IMR-90 (cell line): ENCODE measurements around the gene CCDC88A. TPM values are rescaled to one million over a fixed set of nuclear protein-coding genes. Genes with fewer than 3 reads are reported as not detected.

Experiments
- ATAC-seq: fragments of 200-7000 bp; cut with Tn5 transposase; 2 replicates; pipeline ENCODE4 v1.9.1; 2020; ENCODE audit warnings: low read depth, mild to moderate bottlenecking, moderate library complexity
- BruUV-seq: library from RNA; stranded (reverse); fragments of 400-500 nt; replicated peaks from 2 replicates; lab custom pipeline; 2021; lab: Mats Ljungman, UMichigan
- CTCF ChIA-PET: fragments of 300-600 bp; formaldehyde crosslinking; extraction: SDS; loops from one replicate; lab custom pipeline; 2021; ENCODE audit warnings: antibody characterized with exemption; lab: Yijun Ruan, JAX
- POLR2A ChIA-PET: fragments of 300-600 bp; sonication (Branson Sonifier 250); formaldehyde crosslinking; loops from one replicate; lab custom pipeline; 2022; ENCODE audit warnings: antibody characterized with exemption; ENCODE audit not compliant: unreplicated experiment; lab: Charles Lee
- DNase-seq: peaks from one replicate; pipeline ENCODE4 v3.0.0; 2013
- H2AFZ ChIP-seq: replicated peaks from 2 replicates; pipeline ENCODE3; 2013; ENCODE audit warnings: low read length, mild to moderate bottlenecking; ENCODE audit not compliant: poor library complexity
- H2AK5ac ChIP-seq: 2 replicates; pipeline ENCODE4 v1.6.1; 2013; ENCODE audit warnings: low read depth, low read length, inconsistent platforms
- H2AK9ac ChIP-seq: replicated peaks from 2 replicates; pipeline ENCODE3; 2013; ENCODE audit warnings: mild to moderate bottlenecking, low read depth, low read length, moderate library complexity; ENCODE audit not compliant: poor library complexity
- H2BK120ac ChIP-seq: 2 replicates; pipeline ENCODE4 v1.6.1; 2013; ENCODE audit warnings: low read depth, low read length, inconsistent platforms
- H2BK15ac ChIP-seq: 3 replicates; pipeline ENCODE4 v1.6.1; 2013; ENCODE audit warnings: low read depth, low read length, inconsistent platforms
- H2BK20ac ChIP-seq: 2 replicates; pipeline ENCODE4 v1.6.1; 2013; ENCODE audit warnings: low read depth, mild to moderate bottlenecking, inconsistent platforms, low read length, moderate library complexity
- H2BK5ac ChIP-seq: 2 replicates; pipeline ENCODE4 v1.6.1; 2013; ENCODE audit warnings: mild to moderate bottlenecking, low read depth, low read length, inconsistent platforms; ENCODE audit not compliant: poor library complexity, severe bottlenecking
- H3K14ac ChIP-seq: replicated peaks from 2 replicates; pipeline ENCODE4 v1.6.1; 2013; ENCODE audit warnings: low read depth, low read length, inconsistent platforms
- H3K18ac ChIP-seq: 2 replicates; pipeline ENCODE4 v1.6.1; 2013; ENCODE audit warnings: low read depth, low read length, control low read depth
- H3K23ac ChIP-seq: 2 replicates; pipeline ENCODE4 v1.6.1; 2013; ENCODE audit warnings: low read depth, low read length, inconsistent platforms
- H3K27ac ChIP-seq: 2 replicates; pipeline ENCODE4 v1.5.1; 2013; ENCODE audit warnings: mild to moderate bottlenecking, control low read depth, low read length; ENCODE audit not compliant: insufficient read depth
- H3K27me3 ChIP-seq: 2 replicates; pipeline ENCODE4 v1.6.1; 2013; ENCODE audit warnings: low read length; ENCODE audit not compliant: control insufficient read depth, insufficient read depth
- H3K36me3 ChIP-seq: 2 replicates; pipeline ENCODE4 v1.6.1; 2013; ENCODE audit warnings: low read length, mixed read lengths; ENCODE audit not compliant: control insufficient read depth, insufficient read depth
- H3K4ac ChIP-seq: 2 replicates; pipeline ENCODE4 v1.6.1; 2013; ENCODE audit warnings: low read depth, low read length, inconsistent platforms
- H3K4me1 ChIP-seq: 2 replicates; pipeline ENCODE4 v1.6.1; 2013; ENCODE audit warnings: low read length, mixed read lengths; ENCODE audit not compliant: control insufficient read depth, insufficient read depth
- H3K4me2 ChIP-seq: 2 replicates; pipeline ENCODE4 v1.6.1; 2013; ENCODE audit warnings: low read depth, mild to moderate bottlenecking, control low read depth, low read length, moderate library complexity
- H3K4me3 ChIP-seq: 2 replicates; pipeline ENCODE4 v1.5.1; 2013; ENCODE audit warnings: low read depth, mild to moderate bottlenecking, control low read depth, low read length, moderate library complexity; ENCODE audit not compliant: insufficient read depth
- H3K56ac ChIP-seq: 2 replicates; pipeline ENCODE4 v1.6.1; 2013; ENCODE audit warnings: low read length, inconsistent platforms; ENCODE audit not compliant: insufficient read depth; ENCODE audit errors: extremely low read depth
- H3K79me1 ChIP-seq, 2 experiments: 2 replicates each; pipeline ENCODE4 v1.6.1; 2013; ENCODE audit warnings: low read length in 2 of 2, inconsistent platforms in 1 of 2, low read depth in 1 of 2
- H3K9ac ChIP-seq: 2 replicates; pipeline ENCODE4 v1.6.1; 2013; ENCODE audit warnings: low read depth, low read length, control low read depth
- H3K9me1 ChIP-seq: 2 replicates; pipeline ENCODE4 v1.6.1; 2013; ENCODE audit warnings: low read length, inconsistent platforms; ENCODE audit not compliant: insufficient read depth
- H3K9me3 ChIP-seq: 2 replicates; pipeline ENCODE4 v1.6.1; 2013; ENCODE audit warnings: low read length; ENCODE audit not compliant: control insufficient read depth, insufficient read depth
- H4K20me1 ChIP-seq: 2 replicates; pipeline ENCODE4 v1.6.1; 2013; ENCODE audit warnings: low read length, inconsistent platforms; ENCODE audit not compliant: insufficient read depth
- H4K5ac ChIP-seq: 2 replicates; pipeline ENCODE4 v1.6.1; 2013; ENCODE audit warnings: mild to moderate bottlenecking, low read depth, low read length, control low read depth
- H4K8ac ChIP-seq, 2 experiments: 2 replicates each; pipeline ENCODE4 v1.6.1; 2013; ENCODE audit warnings: low read depth in 2 of 2, low read length in 2 of 2, control low read depth in 1 of 2, inconsistent platforms in 1 of 2
- H4K91ac ChIP-seq: 2 replicates; pipeline ENCODE4 v1.6.1; 2013; ENCODE audit warnings: low read depth, low read length, inconsistent platforms; ENCODE audit not compliant: insufficient read depth
- BHLHE40 ChIP-seq: fragments of 150-350 bp; IDR thresholded peaks from 2 replicates; pipeline ENCODE4 v1.6.1; 2016; ENCODE audit warnings: mild to moderate bottlenecking, low read depth, low read length
- CEBPB ChIP-seq: IDR thresholded peaks from 2 replicates; pipeline ENCODE4 v1.6.1; 2012; ENCODE audit warnings: low read depth, low read length, improper control_type of control experiment
- CHD1 ChIP-seq: IDR thresholded peaks from 2 replicates; pipeline ENCODE4 v1.6.1; 2012; ENCODE audit warnings: low read depth, low read length, improper control_type of control experiment
- FOS ChIP-seq: fragments of 150-350 bp; IDR thresholded peaks from 2 replicates; pipeline ENCODE4 v1.6.1; 2016; ENCODE audit warnings: low read depth, low read length
- MAFK ChIP-seq: IDR thresholded peaks from 2 replicates; pipeline ENCODE4 v1.6.1; 2012; ENCODE audit warnings: low read depth, low read length, improper control_type of control experiment
- MAZ ChIP-seq: IDR thresholded peaks from 2 replicates; pipeline ENCODE4 v1.6.1; 2012; ENCODE audit warnings: low read depth, mild to moderate bottlenecking, low read length, improper control_type of control experiment, moderate library complexity, borderline replicate concordance
- MXI1 ChIP-seq: IDR thresholded peaks from 2 replicates; pipeline ENCODE4 v1.6.1; 2012; ENCODE audit warnings: low read depth, mild to moderate bottlenecking, low read length, moderate library complexity, borderline replicate concordance
- NFE2L2 ChIP-seq: fragments of 150-350 bp; IDR thresholded peaks from 2 replicates; pipeline ENCODE4 v1.6.1; 2016; ENCODE audit warnings: low read depth, mild to moderate bottlenecking, low read length
- POLR2A ChIP-seq: IDR thresholded peaks from 2 replicates; pipeline ENCODE4 v1.6.1; 2012; ENCODE audit warnings: mild to moderate bottlenecking, low read depth, low read length
- RAD21 ChIP-seq: IDR thresholded peaks from 2 replicates; pipeline ENCODE4 v1.6.1; 2012; ENCODE audit warnings: low read length, improper control_type of control experiment
- RCOR1 ChIP-seq: IDR thresholded peaks from 2 replicates; pipeline ENCODE4 v1.6.1; 2012; ENCODE audit warnings: mild to moderate bottlenecking, low read length, improper control_type of control experiment; ENCODE audit not compliant: insufficient replicate concordance
- RFX5 ChIP-seq: IDR thresholded peaks from 2 replicates; pipeline ENCODE4 v1.8.0; 2012; ENCODE audit warnings: low read depth, mild to moderate bottlenecking, low read length, moderate library complexity
- SMC3 ChIP-seq: fragments of 150-350 bp; IDR thresholded peaks from 2 replicates; pipeline ENCODE4 v1.6.1; 2016; ENCODE audit warnings: low read depth, mild to moderate bottlenecking, antibody characterized with exemption, low read length, moderate library complexity
- WGBS, 2 experiments: methylation state at CpG; one replicate each; pipeline versions ENCODE4 v1.1.5 to v1.1.7; 2013; ENCODE audit warnings: missing lambda C conversion rate in 2 of 2; ENCODE audit not compliant: insufficient read length in 1 of 2; ENCODE audit errors: extremely low coverage in 2 of 2; 5-methylcytosine and 5-hydroxymethylcytosine counted together
- dilution Hi-C: fragments of 300-500 bp; cut with HindIII; formaldehyde crosslinking; loops from one replicate; pipeline ENCODE4 v1.14.3; 2018; ENCODE audit warnings: low sequenced_read_pairs; ENCODE audit not compliant: unreplicated experiment
- in situ Hi-C: fragments of 300-500 bp; cut with MboI; formaldehyde crosslinking; loops from 3 replicates; pipeline ENCODE4 v1.14.3; 2019; ENCODE audit warnings: low sequenced_read_pairs, inconsistent platforms, mixed read lengths
- intact Hi-C: fragments of 100-400 bp; cut with micrococcal nuclease; formaldehyde crosslinking; loops from 2 replicates; pipeline ENCODE4 v1.10.0; 2022
- polyA plus RNA-seq, 3 experiments: library from polyadenylated mRNA; depleted of rRNA; stranded (reverse); fragments of >200 nt; gene quantifications; 2 replicates each; pipeline ENCODE4 v1.2.3, GENCODE V29; 2012; ENCODE audit warnings: low replicate concordance in 1 of 3
- total RNA-seq: library from RNA; depleted of rRNA; stranded (reverse); fragments of >200 nt; gene quantifications from 2 replicates; pipeline ENCODE4 v1.2.3, GENCODE V29; 2012
- TF ChIP-seq, protein P1 (sequence below): fragments of 150-350 bp; IDR thresholded peaks from 2 replicates; pipeline ENCODE4 v1.6.1; 2017; ENCODE audit warnings: mild to moderate bottlenecking, antibody characterized with exemption, low read length, low read depth
- TF ChIP-seq, protein P2 (sequence below): conservative IDR thresholded peaks from 2 replicates; pipeline ENCODE4 v1.5.1; 2012; ENCODE audit warnings: mild to moderate bottlenecking, low read depth, low read length, improper control_type of control experiment
- TF ChIP-seq, protein P3 (sequence below): fragments of 150-350 bp; IDR thresholded peaks from 2 replicates; pipeline ENCODE4 v1.6.1; 2016; ENCODE audit warnings: low read depth, mild to moderate bottlenecking, low read length, moderate library complexity, borderline replicate concordance

CCDC88A gene
- total and polyA plus RNA-seq, 2 of the 4 experiments (the other 2 are of a cell fraction): 15.6 to 63.8 TPM

DNA sequence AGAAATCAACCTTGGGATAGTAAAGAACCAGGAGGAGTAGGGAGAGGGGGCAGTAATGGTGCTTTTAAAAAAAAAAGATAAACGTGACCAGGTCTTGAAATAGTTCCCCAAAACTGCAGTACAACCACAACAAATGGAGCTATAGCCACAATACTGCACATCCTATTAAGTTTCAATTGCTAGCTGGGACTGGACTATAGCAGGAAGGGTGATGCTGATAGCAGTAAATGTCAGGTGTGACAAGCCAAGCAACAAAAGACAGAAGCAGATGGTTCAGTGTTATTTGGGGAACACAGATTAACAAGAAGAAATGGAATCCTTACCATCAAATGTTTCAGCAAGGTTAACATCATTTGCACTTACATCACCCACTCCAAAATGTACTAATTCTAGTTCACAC is 177.0 kb downstream of the CCDC88A start:
- WGBS, 2 experiments: no CpG with 5 or more reads among the region's 1 CpG
- peaks cover 16% of the 10 kb centered on the region for H3K36me3 ChIP-seq
- TF ChIP-seq CEBPB (no peak), SMC3 (no peak), POLR2A (no peak), BHLHE40 (no peak), RAD21 (no peak), MXI1 (no peak), MAFK (no peak), MAZ (no peak), RCOR1 (no peak), NFE2L2 (no peak), CHD1 (no peak), FOS (no peak), RFX5 (no peak)
- TF ChIP-seq, protein P1, sequence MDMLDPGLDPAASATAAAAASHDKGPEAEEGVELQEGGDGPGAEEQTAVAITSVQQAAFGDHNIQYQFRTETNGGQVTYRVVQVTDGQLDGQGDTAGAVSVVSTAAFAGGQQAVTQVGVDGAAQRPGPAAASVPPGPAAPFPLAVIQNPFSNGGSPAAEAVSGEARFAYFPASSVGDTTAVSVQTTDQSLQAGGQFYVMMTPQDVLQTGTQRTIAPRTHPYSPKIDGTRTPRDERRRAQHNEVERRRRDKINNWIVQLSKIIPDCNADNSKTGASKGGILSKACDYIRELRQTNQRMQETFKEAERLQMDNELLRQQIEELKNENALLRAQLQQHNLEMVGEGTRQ: no peak
- TF ChIP-seq, protein P2, sequence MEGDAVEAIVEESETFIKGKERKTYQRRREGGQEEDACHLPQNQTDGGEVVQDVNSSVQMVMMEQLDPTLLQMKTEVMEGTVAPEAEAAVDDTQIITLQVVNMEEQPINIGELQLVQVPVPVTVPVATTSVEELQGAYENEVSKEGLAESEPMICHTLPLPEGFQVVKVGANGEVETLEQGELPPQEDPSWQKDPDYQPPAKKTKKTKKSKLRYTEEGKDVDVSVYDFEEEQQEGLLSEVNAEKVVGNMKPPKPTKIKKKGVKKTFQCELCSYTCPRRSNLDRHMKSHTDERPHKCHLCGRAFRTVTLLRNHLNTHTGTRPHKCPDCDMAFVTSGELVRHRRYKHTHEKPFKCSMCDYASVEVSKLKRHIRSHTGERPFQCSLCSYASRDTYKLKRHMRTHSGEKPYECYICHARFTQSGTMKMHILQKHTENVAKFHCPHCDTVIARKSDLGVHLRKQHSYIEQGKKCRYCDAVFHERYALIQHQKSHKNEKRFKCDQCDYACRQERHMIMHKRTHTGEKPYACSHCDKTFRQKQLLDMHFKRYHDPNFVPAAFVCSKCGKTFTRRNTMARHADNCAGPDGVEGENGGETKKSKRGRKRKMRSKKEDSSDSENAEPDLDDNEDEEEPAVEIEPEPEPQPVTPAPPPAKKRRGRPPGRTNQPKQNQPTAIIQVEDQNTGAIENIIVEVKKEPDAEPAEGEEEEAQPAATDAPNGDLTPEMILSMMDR: no peak
- TF ChIP-seq, protein P3, sequence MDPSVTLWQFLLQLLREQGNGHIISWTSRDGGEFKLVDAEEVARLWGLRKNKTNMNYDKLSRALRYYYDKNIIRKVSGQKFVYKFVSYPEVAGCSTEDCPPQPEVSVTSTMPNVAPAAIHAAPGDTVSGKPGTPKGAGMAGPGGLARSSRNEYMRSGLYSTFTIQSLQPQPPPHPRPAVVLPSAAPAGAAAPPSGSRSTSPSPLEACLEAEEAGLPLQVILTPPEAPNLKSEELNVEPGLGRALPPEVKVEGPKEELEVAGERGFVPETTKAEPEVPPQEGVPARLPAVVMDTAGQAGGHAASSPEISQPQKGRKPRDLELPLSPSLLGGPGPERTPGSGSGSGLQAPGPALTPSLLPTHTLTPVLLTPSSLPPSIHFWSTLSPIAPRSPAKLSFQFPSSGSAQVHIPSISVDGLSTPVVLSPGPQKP: no peak
- no peaks in the 10 kb centered on the region for H3K4me1 ChIP-seq
- in situ Hi-C loops (no loop called here), intact Hi-C loops (no loop called here), dilution Hi-C loops (no loop called here)
- no peak for DNase-seq
- no peak overlapping the region for H4K5ac ChIP-seq
- H3K27me3 ChIP-seq: no peaks in the 10 kb centered on the region
- H2BK20ac ChIP-seq: no peak overlapping the region
- H3K4me2 ChIP-seq: no peak overlapping the region
- H3K4me3 ChIP-seq: no peak overlapping the region
- no peaks in the 10 kb centered on the region for H3K9me3 ChIP-seq
- no peak overlapping the region for H2BK120ac ChIP-seq
- H3K14ac ChIP-seq: no peak overlapping the region
- no peaks in the 10 kb centered on the region for H4K20me1 ChIP-seq
- H3K56ac ChIP-seq: no peak overlapping the region
- no peak overlapping the region for H2AK5ac ChIP-seq
- no peak for ATAC-seq
- no peak overlapping the region for H3K4ac ChIP-seq
- no peak overlapping the region for H4K8ac ChIP-seq
- no peak overlapping the region for H2AFZ ChIP-seq
- no peak overlapping the region for H3K27ac ChIP-seq
- no peak overlapping the region for H2AK9ac ChIP-seq
- H3K9me1 ChIP-seq: no peaks in the 10 kb centered on the region
- H3K9ac ChIP-seq: no peak overlapping the region
- no peak overlapping the region for H4K91ac ChIP-seq
- H3K79me1 ChIP-seq: no peaks in the 10 kb centered on the region
- CTCF ChIA-PET: no interaction called here
- POLR2A ChIA-PET: no interaction called here
- no peak overlapping the region for H2BK15ac ChIP-seq
- BruUV-seq: no TSS peak
- no peak overlapping the region for H3K23ac ChIP-seq
- H3K18ac ChIP-seq: no peak overlapping the region
- no peak overlapping the region for H2BK5ac ChIP-seq
